T-cell (primary cell): ENCODE data around the gene RTN4R. TPM values are rescaled to one million over a fixed set of nuclear protein-coding genes. Genes with fewer than 3 reads are reported as not detected.
"Not testable (repeated sequence)": the region's sequence is repeated elsewhere in the genome, so short reads cannot be mapped to it uniquely, and the experiment has no call there.

Experiments used
- ATAC-seq, 4 experiments: fragments of 200-7000 bp in 3 of 4; fragments of 150-1000 bp in 1 of 4; cut with Tn5 transposase; replicated peaks in 1 of 4; 1 replicate in 3 of 4; 2 replicates in 1 of 4; pipeline ENCODE4 v1.10.0; 2021; ENCODE audit warnings: moderate library complexity in 3 of 4, mild to moderate bottlenecking in 2 of 4, moderate number of reproducible peaks in 1 of 4
- CTCF ChIA-PET, 2 donors: fragments of 300-600 bp; sonication (Branson Sonifier 250); formaldehyde crosslinking; loops; one replicate each; lab custom pipeline; 2022; ENCODE audit warnings: antibody characterized with exemption in 2 of 2; lab: Charles Lee
- POLR2A ChIA-PET, 2 donors: fragments of 300-600 bp; sonication (Branson Sonifier 250); formaldehyde crosslinking; loops; one replicate each; lab custom pipeline; 2022; ENCODE audit warnings: antibody characterized with exemption in 2 of 2; lab: Charles Lee
- DNase-seq, 35 experiments: peaks; one replicate each; pipeline versions ENCODE4 v3.0.0 to v3.0.0-alpha.2; 2013 to 2023
- H3K27ac ChIP-seq: one replicate; pipeline ENCODE4 v1.5.1; 2013; ENCODE audit warnings: low read length
- H3K27me3 ChIP-seq, 2 experiments: replicated peaks in 1 of 2; 1 replicate in 1 of 2; 2 replicates in 1 of 2; pipeline versions ENCODE4 v1.6.1 to v1.7.0; 2013; ENCODE audit warnings: low read length in 1 of 2, mixed read lengths in 1 of 2; ENCODE audit not compliant: control insufficient read depth in 2 of 2, insufficient read depth in 2 of 2; ENCODE audit errors: extremely low read depth in 1 of 2
- H3K36me3 ChIP-seq, 2 donors: 1 replicate in 1 of 2; 2 replicates in 1 of 2; pipeline versions ENCODE4 v1.6.1 to v1.7.0; 2013; ENCODE audit warnings: low read length in 1 of 2; ENCODE audit not compliant: control insufficient read depth in 2 of 2, insufficient read depth in 1 of 2; ENCODE audit errors: extremely low read depth in 1 of 2
- H3K4me1 ChIP-seq, 2 experiments: 1 replicate in 1 of 2; 2 replicates in 1 of 2; pipeline versions ENCODE4 v1.6.1 to v1.7.0; 2013; ENCODE audit warnings: low read length in 2 of 2, mixed read lengths in 1 of 2; ENCODE audit not compliant: insufficient read depth in 2 of 2, control insufficient read depth in 1 of 2; ENCODE audit errors: extremely low read depth in 1 of 2
- H3K4me3 ChIP-seq, 2 donors: 1 replicate in 1 of 2; 2 replicates in 1 of 2; pipeline versions ENCODE4 v1.5.1 to v1.7.0; 2013; ENCODE audit warnings: mild to moderate bottlenecking in 2 of 2, low read length in 1 of 2, moderate library complexity in 1 of 2; ENCODE audit not compliant: control insufficient read depth in 1 of 2; ENCODE audit errors: extremely low read depth in 1 of 2
- H3K9me3 ChIP-seq: 2 replicates; pipeline ENCODE4 v1.7.0; 2013
- H3K27ac Mint-ChIP-seq, 2 donors: one replicate each; pipeline ENCODE4 v1.8.0; 2020 to 2021; ENCODE audit warnings: mild to moderate bottlenecking in 2 of 2, mixed read lengths in 2 of 2
- H3K27me3 Mint-ChIP-seq, 2 donors: one replicate each; pipeline ENCODE4 v1.8.0; 2021 to 2022; ENCODE audit warnings: mixed read lengths in 2 of 2
- H3K36me3 Mint-ChIP-seq: one replicate; pipeline ENCODE4 v1.8.0; 2021; ENCODE audit warnings: mixed read lengths
- H3K4me1 Mint-ChIP-seq, 3 donors: one replicate each; pipeline ENCODE4 v1.8.0; 2020 to 2022; ENCODE audit warnings: mixed read lengths in 3 of 3, mild to moderate bottlenecking in 1 of 3
- H3K4me3 Mint-ChIP-seq, 3 donors: one replicate each; pipeline ENCODE4 v1.8.0; 2020 to 2022; ENCODE audit warnings: mild to moderate bottlenecking in 3 of 3, mixed read lengths in 3 of 3, moderate library complexity in 3 of 3
- H3K9me3 Mint-ChIP-seq, 3 donors: one replicate each; pipeline ENCODE4 v1.8.0; 2020 to 2022; ENCODE audit warnings: mixed read lengths in 3 of 3
- WGBS: methylation state at CpG from one replicate; pipeline ENCODE4 v1.1.5; 2013; ENCODE audit warnings: missing lambda C conversion rate; ENCODE audit not compliant: insufficient coverage; 5-methylcytosine and 5-hydroxymethylcytosine counted together
- total RNA-seq, 35 experiments: library from RNA in 6 of 35; stranded (reverse) in 6 of 35; fragments of 120-200 nt in 1 of 35; gene quantifications; one replicate each; pipeline versions ENCODE4 v1.2.1 to v1.2.4 and lab custom pipeline; 2013 to 2026

RTN4R gene
- total RNA-seq, 5 donors from 2014 or later (not counting 1 experiment from before 2014, with no cell fraction given) = 0.33 to 4.1 (median 2.5) TPM

DNA sequence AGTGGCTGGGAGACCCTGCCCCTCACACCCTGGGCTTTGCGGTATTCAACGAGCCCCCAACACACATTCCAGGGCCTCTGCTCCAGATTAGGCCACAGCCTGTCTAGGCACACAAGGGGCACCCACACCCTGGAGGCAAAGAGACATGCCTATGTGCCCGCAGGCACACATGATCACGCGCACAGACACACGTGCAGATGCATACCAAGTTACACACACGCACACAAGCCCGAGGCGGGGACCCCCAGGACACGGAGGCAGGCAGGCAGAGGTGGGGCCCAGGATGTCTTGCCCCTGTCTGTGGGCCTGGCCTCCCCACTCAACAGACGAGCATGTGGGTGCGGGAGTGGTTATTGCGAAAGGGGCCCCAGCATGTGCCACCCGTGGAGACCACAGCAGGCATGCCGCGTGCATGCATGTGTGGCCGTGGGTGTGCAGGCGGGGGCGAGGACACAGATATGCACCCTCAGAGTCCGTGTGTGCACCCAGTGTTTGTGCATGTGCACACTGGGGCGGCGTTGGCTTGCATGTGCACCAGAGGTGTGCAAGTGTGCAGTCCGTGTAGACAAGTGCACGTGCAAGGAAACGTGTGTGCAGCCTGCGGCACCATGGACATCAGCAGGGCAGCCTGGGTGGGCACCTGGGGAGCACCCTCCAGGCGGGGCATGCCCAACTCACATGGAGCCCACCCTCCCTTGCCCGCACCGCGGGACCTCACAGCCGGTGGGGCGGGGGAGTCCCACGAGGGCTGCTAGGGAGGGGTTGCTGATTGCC is 1.3 kb downstream of the RTN4R start:
- H3K27ac ChIP-seq, H3K9me3 ChIP-seq, H3K36me3 Mint-ChIP-seq, H3K27me3 Mint-ChIP-seq, CTCF ChIA-PET, H3K9me3 Mint-ChIP-seq, POLR2A ChIA-PET, ATAC-seq, H3K36me3 ChIP-seq, H3K27ac Mint-ChIP-seq: not testable (repeated sequence)
- Histone ChIP-seq H3K27me3 (peaks cover 0 to 22% of the 10 kb centered on the region in 2 experiments), H3K4me1 (peaks cover 0 to 15% of the 10 kb centered on the region in 2 experiments), H3K4me3 (peak overlapping the region in 1 of 2 donors; percentile 34)
- Mint-ChIP-seq H3K4me1 (peaks cover 2 to 11% (median 7%) of the 10 kb centered on the region in 3 donors), H3K4me3 (peak overlapping the region; percentile 47 to 68 (median 57))
- WGBS = 70% methylated on average over 27 of the region's 33 CpGs
- DNase-seq = peak in 1 of 35 experiments; percentile 12

GRCh38 chr22:20265772-20266666 is 2.1 kb downstream of the RTN4R start:
- H3K4me3 ChIP-seq, H3K9me3 Mint-ChIP-seq, H3K36me3 Mint-ChIP-seq, H3K9me3 ChIP-seq, DNase-seq, POLR2A ChIA-PET, H3K27ac ChIP-seq, H3K27me3 Mint-ChIP-seq, ATAC-seq, H3K27ac Mint-ChIP-seq, H3K36me3 ChIP-seq, CTCF ChIA-PET: not testable (repeated sequence)
- Histone ChIP-seq H3K4me1 (peaks cover 0 to 15% of the 10 kb centered on the region in 2 experiments), H3K27me3 (peaks cover 0 to 16% of the 10 kb centered on the region in 2 experiments)
- Mint-ChIP-seq H3K4me3 (peak overlapping the region in 2 of 3 donors; percentile 47 to 49), H3K4me1 (peaks cover 2 to 11% (median 7%) of the 10 kb centered on the region in 3 donors)
- WGBS = 87% methylated on average over 6 of the region's 15 CpGs

DNA sequence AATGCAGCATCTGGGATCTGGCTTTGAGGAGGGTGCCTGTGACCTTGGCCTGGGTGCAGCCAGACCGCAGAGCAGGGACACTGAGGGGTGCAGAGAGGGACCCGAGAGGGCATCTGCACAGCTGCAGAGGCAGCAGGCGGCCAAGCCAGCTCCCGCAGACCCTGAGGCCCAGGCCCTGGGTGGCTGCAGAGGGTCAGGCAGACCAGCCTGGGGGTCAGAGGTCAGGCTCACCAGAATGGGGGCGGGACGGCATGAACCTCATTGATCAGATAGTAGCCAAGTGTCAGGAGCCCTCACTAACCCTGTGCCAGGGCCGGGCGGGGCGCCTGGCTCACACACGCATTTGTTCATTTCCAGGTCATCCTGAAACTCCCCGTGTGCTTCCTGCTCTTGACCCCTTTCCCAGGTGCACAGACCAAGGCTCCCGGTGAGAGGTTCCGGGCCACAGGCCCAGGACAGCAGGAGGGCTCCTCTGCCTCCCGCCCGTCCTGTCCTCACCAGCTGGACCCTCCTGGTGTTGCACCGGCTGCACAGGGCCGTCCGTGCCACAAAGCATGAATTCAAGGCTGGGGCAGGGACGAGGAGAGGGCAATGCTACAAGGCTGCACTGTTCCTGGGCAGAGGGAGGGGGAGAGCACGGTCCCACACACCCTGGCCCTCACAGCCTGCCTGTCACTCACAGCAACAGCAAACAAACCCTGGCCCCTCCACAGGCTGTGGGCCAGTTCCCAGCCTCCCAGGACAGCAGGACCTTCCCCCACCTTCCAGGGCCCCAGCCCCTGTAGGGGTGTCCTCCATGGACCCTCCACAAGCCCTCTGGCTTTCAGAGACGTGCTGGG is 3.3 kb downstream of the RTN4R start:
- Mint-ChIP-seq H3K27me3 (no peaks in the 10 kb centered on the region), H3K27ac (no peak overlapping the region), H3K4me3 (no peak overlapping the region), H3K36me3 (no peaks in the 10 kb centered on the region), H3K4me1 (peaks cover 2 to 11% (median 7%) of the 10 kb centered on the region in 3 donors), H3K9me3 (no peaks in the 10 kb centered on the region)
- WGBS = 86% methylated on average over 10 of the region's 21 CpGs
- Histone ChIP-seq H3K27me3 (peaks cover 0 to 16% of the 10 kb centered on the region in 2 experiments), H3K4me1 (peaks cover 0 to 15% of the 10 kb centered on the region in 2 experiments), H3K27ac (no peak overlapping the region), H3K9me3 (no peaks in the 10 kb centered on the region), H3K36me3 (no peaks in the 10 kb centered on the region), H3K4me3 (no peak overlapping the region)
- ChIA-PET POLR2A (no interaction called here), CTCF (no interaction called here)
- ATAC-seq = no peak
- DNase-seq = no peak

- H3K9me3 Mint-ChIP-seq, H3K36me3 Mint-ChIP-seq, DNase-seq, H3K27me3 Mint-ChIP-seq, CTCF ChIA-PET, ATAC-seq, H3K4me3 ChIP-seq, POLR2A ChIA-PET, H3K4me1 Mint-ChIP-seq, H3K27ac Mint-ChIP-seq, H3K27ac ChIP-seq, H3K4me3 Mint-ChIP-seq, H3K9me3 ChIP-seq, H3K36me3 ChIP-seq: not testable (repeated sequence)
- WGBS = 86% methylated on average over 4 of the region's 17 CpGs
- peaks cover 0 to 15% of the 10 kb centered on the region in 2 experiments for H3K4me1 ChIP-seq
- H3K27me3 ChIP-seq = peaks cover 0 to 14% of the 10 kb centered on the region in 2 experiments
These were observed 4.5 kb downstream of the RTN4R start for GRCh38 chr22:20263404-20264281.

- ATAC-seq (no peak), DNase-seq (no peak)
- Histone ChIP-seq H3K4me3 (no peak overlapping the region), H3K4me1 (peaks cover 0 to 12% of the 10 kb centered on the region in 2 experiments), H3K9me3 (no peaks in the 10 kb centered on the region), H3K27me3 (peaks cover 0 to 11% of the 10 kb centered on the region in 2 experiments), H3K27ac (no peak overlapping the region), H3K36me3 (no peaks in the 10 kb centered on the region)
- WGBS = 91% methylated on average over 5 of the region's 7 CpGs
- ChIA-PET CTCF (no interaction called here), POLR2A (no interaction called here)
- Mint-ChIP-seq H3K36me3 (no peaks in the 10 kb centered on the region), H3K9me3 (no peaks in the 10 kb centered on the region), H3K27ac (no peak overlapping the region), H3K4me3 (no peak overlapping the region), H3K4me1 (peaks cover 2 to 5% (median 5%) of the 10 kb centered on the region in 3 donors), H3K27me3 (no peaks in the 10 kb centered on the region)
These were observed 5.5 kb downstream of the RTN4R start for GRCh38 chr22:20262582-20263147.
